GM21723 (cell line): ENCODE measurements around the gene TENT4B.

Source experiments
- ATAC-seq: cut with Tn5 transposase; IDR thresholded peaks from one replicate; pipeline ENCODE4 v1.9.1; 2021; ENCODE audit warnings: mild to moderate bottlenecking, moderate library complexity; ENCODE audit not compliant: unreplicated experiment

TENT4B gene

GRCh38 chr16:50195276-50195675 lies 42.2 kb downstream of the TENT4B start:
- no peak for ATAC-seq

DNA sequence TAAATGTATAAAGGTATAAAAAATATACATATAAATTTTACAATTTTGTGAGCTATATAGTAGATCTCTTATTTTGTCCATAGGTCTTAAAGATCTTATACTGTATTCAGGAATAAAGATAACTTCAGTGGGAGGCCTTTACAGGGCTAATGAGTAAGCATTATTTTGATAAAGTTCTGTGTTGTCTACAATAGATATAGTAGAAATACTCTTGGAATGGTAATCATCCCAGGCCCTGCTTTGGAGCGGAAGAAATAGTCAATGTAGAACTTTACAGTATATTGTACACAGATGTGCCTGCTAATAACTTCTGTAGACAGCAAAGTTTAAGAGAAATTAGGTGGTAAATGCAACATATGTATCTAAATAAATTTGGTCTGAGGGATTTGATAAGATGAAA lies 42.6 kb downstream of the TENT4B start:
- ATAC-seq = no peak

- no peak for ATAC-seq
Measured at GRCh38 chr16:50197582-50197981, 44.5 kb downstream of the TENT4B start.

DNA sequence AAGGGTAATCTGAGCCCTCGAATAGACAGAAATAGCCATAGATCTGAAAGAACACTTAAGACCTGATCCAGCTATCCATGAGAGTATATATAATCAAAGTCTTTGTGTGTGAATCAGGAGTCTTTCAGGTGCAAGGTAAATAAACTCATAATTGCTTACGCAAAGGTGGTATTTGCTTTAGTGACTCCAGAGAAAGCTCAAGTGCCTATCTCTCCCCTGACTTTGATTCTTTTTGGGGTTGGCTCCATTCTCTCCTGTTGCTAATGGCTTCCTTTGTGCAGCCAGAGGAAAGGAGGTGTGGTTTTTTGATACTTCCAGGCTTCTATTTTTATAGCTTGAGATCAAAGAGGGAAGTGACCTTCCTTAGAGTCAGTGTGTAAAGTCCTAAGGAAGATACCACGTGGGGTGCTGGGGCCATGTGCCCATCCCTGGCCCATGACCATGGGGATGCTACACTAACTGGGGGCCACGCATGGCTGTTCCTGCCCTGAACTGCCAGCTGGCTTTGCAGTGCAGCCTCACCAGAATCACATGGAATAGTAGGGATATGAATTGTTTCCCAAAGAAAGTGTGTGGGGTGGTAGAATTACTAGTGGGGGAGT lies 45.8 kb downstream of the TENT4B start:
- no peak for ATAC-seq

DNA sequence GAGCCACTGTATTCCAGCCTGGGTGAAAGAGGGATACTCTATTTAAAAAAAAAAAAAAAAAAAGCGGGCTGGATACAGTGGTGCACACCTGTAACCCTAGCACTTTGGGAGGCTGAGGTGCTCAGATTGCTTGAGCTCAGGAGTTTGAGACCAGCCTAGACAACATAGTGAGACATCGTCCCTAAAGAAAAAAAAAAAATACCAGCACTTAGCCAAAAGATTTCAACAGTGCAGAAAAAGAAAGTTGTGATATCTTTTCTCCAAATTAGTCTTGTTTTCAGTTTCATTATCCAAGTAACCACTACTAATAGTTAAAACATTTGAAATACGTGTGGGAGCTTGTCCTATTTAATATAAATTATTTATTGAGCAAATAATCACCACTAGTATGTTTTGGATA lies 48.7 kb downstream of the TENT4B start:
- no peak for ATAC-seq

GRCh38 chr16:50202926-50203624 lies 50.0 kb downstream of the TENT4B start:
- ATAC-seq = no peak

- ATAC-seq = no peak
Measured at GRCh38 chr16:50203681-50204080, 50.6 kb downstream of the TENT4B start.

GRCh38 chr16:50204453-50205108 lies 51.5 kb downstream of the TENT4B start:
- no peak for ATAC-seq

- no peak for ATAC-seq
Measured at GRCh38 chr16:50207652-50208051, 54.5 kb downstream of the TENT4B start.

- ATAC-seq = no peak
Measured at GRCh38 chr16:50208460-50208931, 55.4 kb downstream of the TENT4B start.

- peak; percentile 46 for ATAC-seq
Measured at GRCh38 chr16:50209546-50210265, 56.6 kb downstream of the TENT4B start.

- peak; percentile 87 for ATAC-seq
Measured at GRCh38 chr16:50210266-50211038, 57.3 kb downstream of the TENT4B start.

- no peak for ATAC-seq
Measured at GRCh38 chr16:50213939-50214519, 60.9 kb downstream of the TENT4B start.

GRCh38 chr16:50215680-50216079 lies 62.6 kb downstream of the TENT4B start:
- ATAC-seq = no peak

DNA sequence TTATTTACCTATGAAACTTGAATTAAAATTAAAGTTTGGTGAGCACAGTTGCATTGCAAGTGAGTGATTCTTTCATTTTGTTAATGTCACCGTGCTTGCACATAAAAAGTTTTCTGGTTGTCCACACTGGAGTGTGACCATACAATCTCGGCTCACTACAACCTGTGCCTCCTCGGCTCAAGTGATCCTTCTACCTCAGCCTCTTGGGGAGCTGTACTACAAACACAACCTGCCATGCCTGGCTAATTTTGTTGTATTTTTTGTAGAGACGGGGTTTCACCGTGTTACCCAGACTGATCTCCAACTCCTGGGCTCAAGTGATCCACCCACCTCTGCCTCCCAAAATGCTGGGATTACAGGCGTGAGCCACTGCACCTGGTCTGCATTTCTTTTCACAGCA lies 63.1 kb downstream of the TENT4B start:
- no peak for ATAC-seq

- ATAC-seq = no peak
Measured at GRCh38 chr16:50219402-50219975, 66.4 kb downstream of the TENT4B start.

DNA sequence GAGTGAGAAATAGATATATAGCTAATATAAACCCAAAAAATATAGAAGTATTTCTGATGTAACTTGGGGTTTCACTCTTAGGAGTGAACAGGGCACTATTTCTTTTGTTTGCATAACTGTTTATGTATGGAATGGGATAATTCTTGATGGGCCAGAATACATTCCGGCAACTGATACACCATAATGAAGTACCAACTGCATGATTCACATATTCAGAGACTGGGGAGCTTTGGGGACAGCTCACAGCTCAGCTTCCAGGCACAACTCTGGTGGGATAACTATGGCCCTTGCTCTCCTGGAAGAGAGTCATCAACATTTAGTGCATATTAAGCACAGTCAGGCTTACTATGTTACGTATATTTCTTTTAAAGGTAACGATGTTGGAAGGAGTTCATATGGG lies 71.2 kb downstream of the TENT4B start:
- no peak for ATAC-seq

DNA sequence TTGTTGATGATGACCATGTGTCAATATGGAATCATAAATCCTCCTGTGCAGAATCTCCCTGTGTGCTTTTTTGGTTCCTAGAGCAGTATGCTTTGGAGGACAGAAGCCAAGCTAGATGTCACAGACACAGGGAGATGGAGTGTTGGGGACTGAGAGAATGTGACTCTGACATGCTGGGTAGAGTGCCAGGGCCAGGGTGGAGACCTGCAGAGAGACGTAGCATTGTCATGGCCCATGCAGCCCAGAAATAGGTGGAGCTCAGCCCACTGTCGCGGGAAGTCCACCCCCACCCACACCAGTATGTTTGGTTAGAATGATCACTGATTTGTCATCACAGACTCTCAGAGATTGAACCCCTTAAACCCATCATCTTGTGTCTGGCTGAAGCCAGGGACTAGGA lies 74.0 kb downstream of the TENT4B start:
- ATAC-seq = no peak

DNA sequence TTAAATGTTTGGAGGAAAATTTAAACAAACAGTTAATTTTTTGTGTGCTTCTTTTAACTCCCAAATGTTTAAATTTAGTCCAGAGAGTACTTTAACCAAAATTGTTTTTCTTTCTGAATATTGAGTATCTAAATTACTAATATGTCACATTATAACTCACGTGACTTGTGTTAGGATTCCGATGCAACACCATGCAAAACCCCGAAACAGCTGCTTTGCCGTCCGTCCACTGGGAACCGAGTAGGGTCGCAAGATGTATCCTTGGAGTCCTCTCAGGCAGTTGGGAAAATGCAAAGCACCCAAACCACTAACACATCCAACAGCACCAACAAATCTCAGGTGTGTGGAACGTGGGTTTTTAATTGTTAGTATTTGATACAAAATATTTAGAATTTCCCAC lies 74.6 kb downstream of the TENT4B start:
- ATAC-seq = no peak

- no peak for ATAC-seq
Measured at GRCh38 chr16:50228364-50228868, 75.3 kb downstream of the TENT4B start.
